ENCODE measurements around the gene RASSF1. TPM values are rescaled to one million over a fixed set of nuclear protein-coding genes. Genes with fewer than 3 reads are reported as not detected.

RASSF1 gene
- total RNA-seq, 2 experiments from 2014 or later: 183 to 188 TPM

- POLR2A ChIA-PET: interaction anchor here (0.7 to 3.2 kb wide), 2 partner anchors 14 to 48 kb away, joined by 3 to 26 read pairs; no protein-coding TSS in a partner anchor
- Mint-ChIP-seq H3K27me3 (no peaks in the 10 kb centered on the region), H3K9me3 (no peaks in the 10 kb centered on the region), H3K27ac (peak overlapping the region; percentile 60), H3K4me3 (no peak overlapping the region), H3K36me3 (peaks cover 3% of the 10 kb centered on the region), H3K4me1 (peaks cover 25% of the 10 kb centered on the region)
- DNase-seq (no peak), ATAC-seq (ENCODE audit: low read depth) (no peak)
Measured at GRCh38 chr3:50323092-50323600, 17.5 kb downstream of the RASSF1 start.

- Mint-ChIP-seq H3K4me3 (peak within 1 kb of the TSS; percentile 82), H3K4me1 (peaks cover 23% of the 10 kb centered on the region), H3K27ac (peak within 1 kb of the TSS; percentile 93), H3K27me3 (no peaks in the 10 kb centered on the region), H3K36me3 (peaks cover 3% of the 10 kb centered on the region), H3K9me3 (no peaks in the 10 kb centered on the region)
- no peak for ATAC-seq (ENCODE audit: low read depth)
- POLR2A ChIA-PET: interaction anchor here (0.7 to 3.2 kb wide), 4 partner anchors 15 to 76 kb away, joined by 3 to 26 read pairs (median 6); partner anchors contain the start of genes HYAL3 and NAA80
- no peak for DNase-seq
Measured at GRCh38 chr3:50322386-50323091, 18.1 kb downstream of the RASSF1 start, which contains the start of gene HYAL2. TSS of gene HYAL2 (minus strand) at chr3:50322745. CDS start at chr3:50320489, 2,256 bp downstream.

- Mint-ChIP-seq H3K4me1 (peaks cover 22% of the 10 kb centered on the region), H3K9me3 (no peaks in the 10 kb centered on the region), H3K36me3 (peaks cover 3% of the 10 kb centered on the region), H3K4me3 (peak overlapping the region; percentile 82), H3K27ac (no peak overlapping the region), H3K27me3 (no peaks in the 10 kb centered on the region)
- DNase-seq (no peak), ATAC-seq (ENCODE audit: low read depth) (no peak)
- POLR2A ChIA-PET: interaction anchor here (0.7 to 3.2 kb wide), 5 partner anchors 16 to 76 kb away, joined by 3 to 26 read pairs (median 3); partner anchors contain the start of genes HYAL3, NAA80, NPRL2 and RASSF1
Measured at GRCh38 chr3:50322115-50322385, 18.6 kb downstream of the RASSF1 start.

DNA sequence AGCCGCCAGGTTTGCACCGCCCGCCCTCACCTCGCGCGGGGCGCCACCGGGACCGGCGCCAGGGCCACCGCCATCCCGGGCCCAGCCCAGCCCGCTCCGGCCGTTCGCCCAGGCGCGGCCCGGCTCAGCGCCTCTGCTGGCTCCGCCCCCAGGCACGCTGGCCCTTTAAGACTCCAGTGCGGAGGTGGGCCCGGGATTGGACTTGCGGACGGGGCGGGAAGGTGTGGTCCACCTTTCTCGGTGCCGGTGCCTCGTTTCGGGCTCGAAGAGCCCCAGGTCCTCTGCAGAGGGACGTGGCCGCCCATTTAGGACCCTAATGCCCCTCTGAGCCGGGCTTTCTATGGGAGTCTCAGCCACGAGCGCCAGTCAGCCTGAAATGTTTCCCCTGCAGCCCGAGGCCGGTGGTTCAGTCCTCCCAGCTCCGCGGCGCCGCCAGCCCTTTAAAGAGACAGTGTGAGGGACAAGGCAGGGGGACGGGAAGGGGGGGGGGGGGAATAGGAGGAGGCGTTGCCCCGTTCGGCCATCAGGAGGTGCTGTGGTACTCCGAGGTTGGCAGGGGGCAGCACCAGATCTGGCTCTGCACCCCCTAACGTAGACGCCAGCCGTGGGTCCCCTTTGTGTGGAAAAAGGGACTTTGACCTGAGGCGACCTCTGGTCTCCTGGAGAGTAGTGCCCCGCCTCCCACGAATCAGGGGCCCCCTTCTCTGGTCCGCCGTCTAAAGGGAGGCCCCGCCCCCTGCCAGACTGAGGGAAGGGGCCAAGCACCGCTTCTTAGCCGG lies 19.1 kb downstream of the RASSF1 start:
- peak overlapping the region; percentile 93 for H3K27ac Mint-ChIP-seq
- DNase-seq (peak; percentile 91), ATAC-seq (ENCODE audit: low read depth) (peak; percentile 75)
- peak overlapping the region; percentile 82 for H3K4me3 Mint-ChIP-seq
- POLR2A ChIA-PET: interaction anchor here (0.7 to 3.2 kb wide), 5 partner anchors 16 to 75 kb away, joined by 3 to 26 read pairs (median 3); partner anchors contain the start of genes HYAL3, NAA80, NPRL2 and RASSF1
- H3K4me1 Mint-ChIP-seq: peaks cover 23% of the 10 kb centered on the region
- H3K27me3 Mint-ChIP-seq: no peaks in the 10 kb centered on the region
- no peaks in the 10 kb centered on the region for H3K9me3 Mint-ChIP-seq
- H3K36me3 Mint-ChIP-seq: peaks cover 3% of the 10 kb centered on the region

DNA sequence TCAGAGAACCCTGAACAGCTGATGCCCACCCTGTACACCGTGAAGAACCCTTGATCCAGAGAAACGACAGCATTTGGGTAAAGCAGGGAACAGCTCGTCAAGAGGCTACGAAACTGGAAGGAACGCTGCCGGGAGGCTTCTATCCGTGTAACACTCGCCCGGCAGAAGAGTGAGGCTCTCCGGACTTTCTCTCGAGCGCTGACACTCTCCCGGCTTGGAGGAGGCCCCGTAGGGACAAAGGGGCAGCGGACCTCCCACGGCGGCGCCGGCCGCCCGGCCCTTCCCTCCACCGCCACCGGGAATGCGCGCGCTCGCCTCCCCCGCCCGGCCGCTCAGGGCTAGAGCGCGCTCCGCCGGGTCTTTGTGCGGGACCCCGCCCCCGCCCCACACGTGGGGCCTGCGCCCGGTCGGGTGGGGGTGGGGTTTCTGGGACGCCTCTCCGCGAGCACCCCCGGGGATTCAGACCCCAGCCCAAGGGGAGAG lies 19.7 kb downstream of the RASSF1 start:
- H3K9me3 Mint-ChIP-seq: no peaks in the 10 kb centered on the region
- H3K36me3 Mint-ChIP-seq: peaks cover 6% of the 10 kb centered on the region
- DNase-seq (no peak), ATAC-seq (ENCODE audit: low read depth) (peak; percentile 43)
- POLR2A ChIA-PET: interaction anchor here (1.0 to 3.2 kb wide), 8 partner anchors 17 to 87 kb away, joined by 3 to 26 read pairs (median 3); partner anchors contain the start of genes CYB561D2, HYAL3, NAA80 and NPRL2
- H3K27me3 Mint-ChIP-seq: no peaks in the 10 kb centered on the region
- peak overlapping the region; percentile 90 for H3K4me3 Mint-ChIP-seq
- H3K4me1 Mint-ChIP-seq: peaks cover 25% of the 10 kb centered on the region
- H3K27ac Mint-ChIP-seq: peak overlapping the region; percentile 76

DNA sequence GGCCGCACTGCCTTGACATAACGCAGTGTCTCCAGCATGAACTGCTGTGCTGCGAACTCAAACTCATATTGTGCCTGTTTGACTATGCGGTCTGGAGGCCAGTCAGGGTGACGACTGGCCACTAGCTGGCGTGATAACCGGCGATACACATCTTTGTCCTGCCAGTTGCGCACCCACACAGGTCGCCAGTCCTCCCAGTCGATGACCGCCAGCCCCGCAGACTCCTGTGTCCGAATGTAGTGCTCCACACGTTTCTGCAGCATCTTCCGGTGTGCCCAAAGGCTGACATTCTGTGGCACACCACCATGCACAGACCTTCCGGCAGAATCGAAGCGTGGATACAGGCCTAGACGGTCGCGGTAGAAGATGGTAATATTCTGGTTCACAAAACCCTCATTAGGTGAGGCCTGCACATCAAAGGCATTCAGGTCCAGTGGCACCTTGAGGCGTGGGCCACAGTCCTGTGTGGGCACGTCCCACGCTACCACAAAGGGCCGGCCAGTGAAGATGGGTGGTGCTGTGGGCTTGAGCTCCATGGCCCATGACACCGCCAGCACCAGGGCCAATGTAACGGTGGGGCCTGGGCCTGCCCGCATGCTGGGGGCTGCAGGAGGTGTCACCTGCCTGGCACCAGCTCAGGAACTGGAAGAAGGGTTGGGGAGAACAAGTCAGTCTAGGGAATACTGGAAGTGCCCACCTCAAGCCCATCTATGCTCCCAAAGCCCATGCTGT lies 20.6 kb downstream of the RASSF1 start:
- H3K4me1 Mint-ChIP-seq: peaks cover 28% of the 10 kb centered on the region
- POLR2A ChIA-PET: interaction anchor here (1.0 to 3.2 kb wide), 5 partner anchors 17 to 86 kb away, joined by 3 to 26 read pairs (median 3); partner anchors contain the start of genes CYB561D2, HYAL3, NAA80 and NPRL2
- ATAC-seq (ENCODE audit: low read depth) (no peak), DNase-seq (no peak)
- H3K9me3 Mint-ChIP-seq: no peaks in the 10 kb centered on the region
- peak overlapping the region; percentile 76 for H3K27ac Mint-ChIP-seq
- peak overlapping the region; percentile 90 for H3K4me3 Mint-ChIP-seq
- peaks cover 6% of the 10 kb centered on the region for H3K36me3 Mint-ChIP-seq
- H3K27me3 Mint-ChIP-seq: no peaks in the 10 kb centered on the region

- peaks cover 25% of the 10 kb centered on the region for H3K4me1 Mint-ChIP-seq
- peaks cover 6% of the 10 kb centered on the region for H3K36me3 Mint-ChIP-seq
- no peaks in the 10 kb centered on the region for H3K9me3 Mint-ChIP-seq
- H3K27ac Mint-ChIP-seq: no peak overlapping the region
- no peaks in the 10 kb centered on the region for H3K27me3 Mint-ChIP-seq
- H3K4me3 Mint-ChIP-seq: no peak overlapping the region
- ATAC-seq (ENCODE audit: low read depth) (no peak), DNase-seq (no peak)
- POLR2A ChIA-PET: interaction anchor here (1.1 kb wide), 1 partner anchor 20 kb away, joined by 3 read pairs; the partner anchor contains the start of genes HYAL3 and NAA80
Measured at GRCh38 chr3:50319181-50319893, 21.3 kb downstream of the RASSF1 start.

DNA sequence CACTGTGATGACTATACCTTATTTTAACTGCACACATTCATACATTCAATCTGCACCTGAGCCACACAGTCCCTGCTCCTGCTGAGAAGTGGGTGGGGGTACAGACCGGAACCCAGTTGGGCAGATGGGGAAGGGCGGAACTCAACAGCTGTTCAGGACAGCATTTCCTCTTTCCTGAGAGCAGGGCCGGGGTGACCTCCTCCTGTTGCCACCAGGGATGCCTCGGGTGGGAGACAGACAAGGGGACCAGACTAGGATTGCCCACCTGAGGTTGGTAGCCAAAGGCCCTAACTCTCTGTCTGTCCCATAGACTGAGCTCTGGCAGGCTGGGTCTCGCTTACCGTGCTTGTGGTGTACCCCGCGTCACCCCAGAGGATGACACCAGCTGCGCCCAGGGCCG lies 22.0 kb downstream of the RASSF1 start:
- ATAC-seq (ENCODE audit: low read depth) (no peak), DNase-seq (no peak)
- Mint-ChIP-seq H3K27me3 (no peaks in the 10 kb centered on the region), H3K9me3 (no peaks in the 10 kb centered on the region), H3K4me3 (no peak overlapping the region), H3K27ac (no peak overlapping the region), H3K4me1 (peaks cover 25% of the 10 kb centered on the region), H3K36me3 (peaks cover 6% of the 10 kb centered on the region)
- POLR2A ChIA-PET: interaction anchor here (0.5 to 1.6 kb wide), 4 partner anchors 19 to 308 kb away, joined by 3 to 4 read pairs (median 4); partner anchors contain the start of genes CYB561D2, HYAL3, NAA80 and NPRL2

DNA sequence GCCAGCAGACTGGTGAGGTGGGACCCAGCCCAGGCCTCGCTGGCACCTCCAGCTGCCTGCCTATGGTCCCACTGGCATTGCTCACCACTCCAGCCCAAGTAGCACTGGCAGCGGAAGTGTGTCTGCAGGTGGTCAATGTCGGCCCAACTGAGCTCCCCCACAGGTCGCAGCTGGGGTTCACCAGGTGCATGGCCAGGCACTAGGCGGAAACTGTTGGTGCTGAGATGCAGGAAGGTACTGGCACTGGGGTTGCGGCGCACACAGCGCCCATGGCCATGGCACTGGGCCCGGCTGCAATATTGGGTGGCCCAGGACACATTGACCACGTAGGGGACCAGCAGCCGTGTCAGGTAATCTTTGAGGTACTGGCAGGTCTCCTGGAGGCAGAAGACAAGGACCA lies 22.5 kb downstream of the RASSF1 start:
- no peak overlapping the region for H3K27ac Mint-ChIP-seq
- peaks cover 6% of the 10 kb centered on the region for H3K36me3 Mint-ChIP-seq
- H3K27me3 Mint-ChIP-seq: no peaks in the 10 kb centered on the region
- H3K9me3 Mint-ChIP-seq: no peaks in the 10 kb centered on the region
- POLR2A ChIA-PET: interaction anchor here (0.5 to 1.6 kb wide), 4 partner anchors 10 to 309 kb away, joined by 3 to 5 read pairs (median 4); partner anchors contain the start of genes CYB561D2, NPRL2 and TUSC2
- H3K4me1 Mint-ChIP-seq: peaks cover 25% of the 10 kb centered on the region
- DNase-seq (no peak), ATAC-seq (ENCODE audit: low read depth) (no peak)
- H3K4me3 Mint-ChIP-seq: no peak overlapping the region

GRCh38 chr3:50317300-50317699 lies 23.3 kb downstream of the RASSF1 start:
- ATAC-seq (ENCODE audit: low read depth): no peak
- no peaks in the 10 kb centered on the region for H3K27me3 Mint-ChIP-seq
- DNase-seq: no peak
- no peaks in the 10 kb centered on the region for H3K9me3 Mint-ChIP-seq
- H3K36me3 Mint-ChIP-seq: peaks cover 6% of the 10 kb centered on the region
- peaks cover 24% of the 10 kb centered on the region for H3K4me1 Mint-ChIP-seq
- peak overlapping the region; percentile 88 for H3K27ac Mint-ChIP-seq
- POLR2A ChIA-PET: interaction anchor here (0.6 to 3.5 kb wide), 11 partner anchors 10 to 295 kb away, joined by 3 to 17 read pairs (median 3); partner anchors contain the start of genes CISH, CYB561D2, HYAL3 and IFRD2
- no peak overlapping the region for H3K4me3 Mint-ChIP-seq

DNA sequence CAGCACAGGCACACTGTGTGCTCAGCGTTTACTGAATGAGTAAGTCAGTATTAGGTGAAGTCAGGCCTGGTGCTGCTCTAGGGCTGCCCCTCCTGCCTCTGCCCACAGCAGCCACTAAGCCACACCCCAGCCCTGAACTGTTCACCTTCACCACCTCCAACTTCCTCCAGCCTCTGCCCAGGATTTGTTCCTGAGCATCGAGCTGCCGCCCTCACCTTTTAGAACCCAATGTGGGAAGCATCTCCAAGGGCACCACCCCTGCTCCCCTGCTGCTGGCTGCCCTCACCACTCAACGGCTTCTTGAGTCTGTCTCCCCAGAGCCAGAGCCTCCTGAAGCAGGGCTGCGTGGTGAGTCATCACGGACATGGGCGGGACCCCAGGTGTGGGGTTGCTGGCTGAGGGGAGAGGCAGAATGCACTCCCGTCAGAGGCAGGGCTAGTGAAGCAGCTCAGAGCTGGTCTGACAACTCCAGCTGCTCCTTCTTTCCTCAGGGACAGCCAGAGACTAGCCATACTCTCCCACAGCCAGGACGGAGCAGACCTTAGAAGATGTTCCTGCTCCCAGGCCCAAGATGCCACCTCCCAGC lies 23.9 kb downstream of the RASSF1 start:
- Mint-ChIP-seq H3K4me3 (peak overlapping the region; percentile 76), H3K27me3 (no peaks in the 10 kb centered on the region), H3K27ac (peak overlapping the region; percentile 88), H3K36me3 (peaks cover 6% of the 10 kb centered on the region), H3K4me1 (peaks cover 24% of the 10 kb centered on the region), H3K9me3 (no peaks in the 10 kb centered on the region)
- ATAC-seq (ENCODE audit: low read depth) (peak; percentile 70), DNase-seq (peak; percentile 68)
- POLR2A ChIA-PET: interaction anchor here (0.8 to 3.5 kb wide), 8 partner anchors 11 to 295 kb away, joined by 3 to 17 read pairs (median 3); partner anchors contain the start of genes CISH, CYB561D2, HYAL3 and IFRD2

Measured in activated naive CD8-positive, alpha-beta T cell treated with anti-CD3 and anti-CD28 coated beads, Interleukin-2, amount 10 ng/mL, durations not matched to agents 7 days and 5 days (primary cell).